ENCODE measurements around the gene PLEKHA5. TPM values are rescaled to one million over a fixed set of nuclear protein-coding genes. Genes with fewer than 3 reads are reported as not detected.

Gene PLEKHA5
- polyA plus RNA-seq, 3 donors = 0.35 to 0.79 (median 0.41) TPM

- Histone ChIP-seq H4K20me1 (ENCODE audit: insufficient read depth, low read length) (no peaks in the 10 kb centered on the region), H3K9ac (ENCODE audit: insufficient read depth, low read length, poor library complexity, severe bottlenecking) (no peak overlapping the region), H3K4me3 (replicated peaks in 1 of 3; ENCODE audit: low read depth in 2 of 3, low read length in 3 of 3) (no peak overlapping the region), H3K36me3 (replicated peaks in 1 of 2; ENCODE audit: control insufficient read depth in 1 of 2, insufficient read depth in 2 of 2, low read length in 2 of 2) (no peaks in the 10 kb centered on the region), H3K4me2 (replicated peaks; ENCODE audit: extremely low read depth, low read length, poor library complexity, severe bottlenecking) (no peak overlapping the region), H3K27ac (ENCODE audit: low read depth in 1 of 2, low read length in 2 of 2) (no peak overlapping the region), H3K4me1 (ENCODE audit: control insufficient read depth in 1 of 2, insufficient read depth in 2 of 2, low read length in 2 of 2) (no peaks in the 10 kb centered on the region), H3K9me3 (replicated peaks in 1 of 2; ENCODE audit: control insufficient read depth in 1 of 2, insufficient read depth in 1 of 2, low read length in 2 of 2) (no peaks in the 10 kb centered on the region), H3K27me3 (ENCODE audit: control insufficient read depth in 2 of 2, insufficient read depth in 2 of 2, low read length in 2 of 2) (no peaks in the 10 kb centered on the region), H3K79me2 (ENCODE audit: insufficient read depth, low read length) (no peaks in the 10 kb centered on the region), H2AFZ (ENCODE audit: insufficient read depth, low read depth, low read length, poor library complexity, severe bottlenecking) (no peak overlapping the region)
- no peaks in the 10 kb centered on the region for H3K36me3 Mint-ChIP-seq
- intact Hi-C loops (cut with micrococcal nuclease) = no loop called here
- no peaks in the 10 kb centered on the region for H3K4me1 Mint-ChIP-seq
- peaks cover 0 to 13% (median 7%) of the 10 kb centered on the region in 7 donors for H3K9me3 Mint-ChIP-seq
- no peak overlapping the region for H3K4me3 Mint-ChIP-seq
- TF ChIP-seq, protein P1, sequence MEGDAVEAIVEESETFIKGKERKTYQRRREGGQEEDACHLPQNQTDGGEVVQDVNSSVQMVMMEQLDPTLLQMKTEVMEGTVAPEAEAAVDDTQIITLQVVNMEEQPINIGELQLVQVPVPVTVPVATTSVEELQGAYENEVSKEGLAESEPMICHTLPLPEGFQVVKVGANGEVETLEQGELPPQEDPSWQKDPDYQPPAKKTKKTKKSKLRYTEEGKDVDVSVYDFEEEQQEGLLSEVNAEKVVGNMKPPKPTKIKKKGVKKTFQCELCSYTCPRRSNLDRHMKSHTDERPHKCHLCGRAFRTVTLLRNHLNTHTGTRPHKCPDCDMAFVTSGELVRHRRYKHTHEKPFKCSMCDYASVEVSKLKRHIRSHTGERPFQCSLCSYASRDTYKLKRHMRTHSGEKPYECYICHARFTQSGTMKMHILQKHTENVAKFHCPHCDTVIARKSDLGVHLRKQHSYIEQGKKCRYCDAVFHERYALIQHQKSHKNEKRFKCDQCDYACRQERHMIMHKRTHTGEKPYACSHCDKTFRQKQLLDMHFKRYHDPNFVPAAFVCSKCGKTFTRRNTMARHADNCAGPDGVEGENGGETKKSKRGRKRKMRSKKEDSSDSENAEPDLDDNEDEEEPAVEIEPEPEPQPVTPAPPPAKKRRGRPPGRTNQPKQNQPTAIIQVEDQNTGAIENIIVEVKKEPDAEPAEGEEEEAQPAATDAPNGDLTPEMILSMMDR (IDR thresholded peaks at IDR 0.05) = no peak
- no peak overlapping the region for H3K27ac Mint-ChIP-seq
- no peaks in the 10 kb centered on the region for H3K27me3 Mint-ChIP-seq (ENCODE audit: low read depth in 3 of 3)
- no peak for DNase-seq
- WGBS (ENCODE audit: insufficient coverage) = 100% methylated on average over 2 of the region's 9 CpGs
Measured at GRCh38 chr12:19382563-19382962, 253.0 kb downstream of the PLEKHA5 start.

DNA sequence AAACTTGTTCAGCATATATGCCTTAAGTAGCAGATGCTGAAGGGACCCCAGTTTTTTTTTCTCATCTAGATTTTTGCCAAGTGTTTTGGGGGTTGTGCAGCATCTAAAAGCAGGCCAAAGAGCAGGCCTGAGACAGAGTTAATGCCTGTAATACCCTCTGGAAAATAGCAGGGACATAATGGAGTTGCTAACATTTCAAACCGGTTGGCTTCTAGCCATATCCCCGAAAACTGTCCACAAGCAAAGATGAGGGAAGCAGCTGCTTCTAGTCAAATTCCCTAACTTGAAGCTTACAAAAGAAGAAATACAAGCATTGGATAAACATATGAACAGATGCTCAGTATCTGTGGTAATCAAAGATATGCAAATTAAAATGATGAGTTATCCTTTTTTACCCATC, 257.6 kb downstream of the PLEKHA5 start:
- no peak for DNase-seq
- Histone ChIP-seq H3K9me3 (replicated peaks in 1 of 2; ENCODE audit: control insufficient read depth in 1 of 2, insufficient read depth in 1 of 2, low read length in 2 of 2) (no peaks in the 10 kb centered on the region), H2AFZ (ENCODE audit: insufficient read depth, low read depth, low read length, poor library complexity, severe bottlenecking) (no peak overlapping the region), H3K4me1 (ENCODE audit: control insufficient read depth in 1 of 2, insufficient read depth in 2 of 2, low read length in 2 of 2) (no peaks in the 10 kb centered on the region), H3K36me3 (replicated peaks in 1 of 2; ENCODE audit: control insufficient read depth in 1 of 2, insufficient read depth in 2 of 2, low read length in 2 of 2) (no peaks in the 10 kb centered on the region), H3K4me3 (replicated peaks in 1 of 3; ENCODE audit: low read depth in 2 of 3, low read length in 3 of 3) (no peak overlapping the region), H3K9ac (ENCODE audit: insufficient read depth, low read length, poor library complexity, severe bottlenecking) (no peak overlapping the region), H3K27me3 (ENCODE audit: control insufficient read depth in 2 of 2, insufficient read depth in 2 of 2, low read length in 2 of 2) (no peaks in the 10 kb centered on the region), H4K20me1 (ENCODE audit: insufficient read depth, low read length) (no peaks in the 10 kb centered on the region), H3K79me2 (ENCODE audit: insufficient read depth, low read length) (no peaks in the 10 kb centered on the region), H3K4me2 (replicated peaks; ENCODE audit: extremely low read depth, low read length, poor library complexity, severe bottlenecking) (no peak overlapping the region), H3K27ac (ENCODE audit: low read depth in 1 of 2, low read length in 2 of 2) (no peak overlapping the region)
- Mint-ChIP-seq H3K27ac (no peak overlapping the region), H3K27me3 (ENCODE audit: low read depth in 3 of 3) (no peaks in the 10 kb centered on the region), H3K4me3 (no peak overlapping the region), H3K36me3 (no peaks in the 10 kb centered on the region), H3K9me3 (peaks cover 2 to 14% (median 11%) of the 10 kb centered on the region in 7 donors), H3K4me1 (no peaks in the 10 kb centered on the region)
- TF ChIP-seq, protein P1 (IDR thresholded peaks at IDR 0.05) = no peak
- intact Hi-C loops (cut with micrococcal nuclease) = no loop called here
- WGBS (ENCODE audit: insufficient coverage) = no CpG with 5 or more reads among the region's 2 CpGs
